Esophagus (tissue), 2 donors: ENCODE data around the gene DNAJB1. TPM values are rescaled to one million over a fixed set of nuclear protein-coding genes. Genes with fewer than 3 reads are reported as not detected.
"Not testable (repeated sequence)": the region's sequence is repeated elsewhere in the genome, so short reads cannot be mapped to it uniquely, and the experiment has no call there.

ENCODE experiments used
- H3K27ac ChIP-seq, 2 donors: one replicate each; pipeline ENCODE4 v1.5.1; 2013; ENCODE audit warnings: low read depth in 2 of 2, mild to moderate bottlenecking in 2 of 2, inconsistent platforms in 1 of 2, low read length in 1 of 2, moderate library complexity in 1 of 2
- H3K27me3 ChIP-seq, 2 donors: one replicate each; pipeline ENCODE4 v1.6.1; 2013; ENCODE audit warnings: low read length in 2 of 2, control low read depth in 1 of 2, mild to moderate bottlenecking in 1 of 2; ENCODE audit not compliant: insufficient read depth in 2 of 2, control insufficient read depth in 1 of 2
- H3K36me3 ChIP-seq, 2 donors: one replicate each; pipeline ENCODE4 v1.6.1; 2013; ENCODE audit warnings: low read length in 1 of 2; ENCODE audit not compliant: control insufficient read depth in 2 of 2, insufficient read depth in 2 of 2
- H3K4me1 ChIP-seq, 2 donors: one replicate each; pipeline ENCODE4 v1.6.1; 2013; ENCODE audit warnings: low read length in 1 of 2; ENCODE audit not compliant: control insufficient read depth in 2 of 2, insufficient read depth in 2 of 2
- H3K4me3 ChIP-seq, 2 donors: one replicate each; pipeline ENCODE4 v1.5.1; 2013; ENCODE audit warnings: low read length in 2 of 2, mild to moderate bottlenecking in 2 of 2, low read depth in 1 of 2, moderate library complexity in 1 of 2
- H3K9me3 ChIP-seq, 2 donors: one replicate each; pipeline ENCODE4 v1.6.1; 2013; ENCODE audit warnings: mild to moderate bottlenecking in 2 of 2, low read depth in 1 of 2, low read length in 1 of 2, moderate library complexity in 1 of 2; ENCODE audit not compliant: control insufficient read depth in 2 of 2, insufficient read depth in 1 of 2
- WGBS, 2 donors: extraction: QIAGEN DNeasy Blood & Tissue Kit; methylation state at CpG; one replicate each; pipeline ENCODE4 v1.1.7; 2013; 5-methylcytosine and 5-hydroxymethylcytosine counted together
- polyA plus RNA-seq, 2 donors: library from polyadenylated mRNA; stranded (reverse); fragments of 200-250 nt; gene quantifications; one replicate each; pipeline ENCODE4 v1.2.3, GENCODE V29; 2013
- donor health status: healthy with polysubstance abuse.
- donor health status: Bipolar disorder and iron deficiency.

The DNAJB1 gene
- 100 to 1,000 TPM; 249 to 309 TPM for polyA plus RNA-seq

GRCh38 chr19:14517840-14518505 is at the start of gene DNAJB1:
Gene DNAJB1 (minus strand): TSS chr19:14518397. CDS start chr19:14518349, 48 bp downstream.
- Histone ChIP-seq H3K4me3 (peak within 1 kb of the TSS; percentile 94 to 95), H3K27me3 (no peaks in the 10 kb centered on the region), H3K9me3 (no peaks in the 10 kb centered on the region), H3K4me1 (peaks cover 3 to 6% of the 10 kb centered on the region in 2 donors), H3K27ac (peak within 1 kb of the TSS; percentile 98 to 99), H3K36me3 (peaks cover 10 to 22% of the 10 kb centered on the region in 2 donors)
- WGBS, 2 donors: 0 to 1% methylated on average over 68 to 81 of the region's 82 CpGs

GRCh38 chr19:14567079-14567478 is 48.9 kb upstream of the DNAJB1 start:
- H3K4me3 ChIP-seq: no peak overlapping the region
- 75 to 82% methylated on average over 11 of the region's 11 CpGs for WGBS, 2 donors
- peaks cover 0 to 42% of the 10 kb centered on the region in 2 donors for H3K36me3 ChIP-seq
- H3K27ac ChIP-seq: peak overlapping the region in 1 of 2 donors; percentile 17
- peaks cover 0 to 24% of the 10 kb centered on the region in 2 donors for H3K4me1 ChIP-seq
- no peaks in the 10 kb centered on the region for H3K27me3 ChIP-seq
- no peaks in the 10 kb centered on the region for H3K9me3 ChIP-seq

DNA sequence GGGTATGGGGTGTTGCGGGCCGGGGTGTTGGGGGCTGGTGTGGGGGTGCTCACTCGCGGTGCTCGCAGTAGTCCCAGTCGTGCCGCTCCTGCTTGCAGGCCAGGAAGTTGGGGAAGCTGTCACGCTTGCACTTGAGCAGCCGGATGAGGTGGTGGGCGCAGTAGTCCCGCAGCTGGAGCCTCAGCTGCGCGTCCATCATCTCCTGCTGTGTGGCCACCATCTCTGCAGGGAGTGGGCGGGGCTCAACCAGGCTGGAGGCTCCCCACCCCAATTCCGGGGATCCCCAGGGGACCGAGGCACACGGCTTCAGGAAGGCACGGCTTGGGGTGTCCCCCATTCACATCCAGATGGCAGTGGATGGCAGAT is 48.5 kb upstream of the DNAJB1 start:
- Histone ChIP-seq H3K27ac (peak overlapping the region in 1 of 2 donors; percentile 17), H3K4me1 (peaks cover 0 to 27% of the 10 kb centered on the region in 2 donors), H3K27me3 (no peaks in the 10 kb centered on the region), H3K36me3 (peaks cover 0 to 42% of the 10 kb centered on the region in 2 donors), H3K4me3 (no peak overlapping the region), H3K9me3 (no peaks in the 10 kb centered on the region)
- WGBS, 2 donors: 72 to 74% methylated on average over 17 to 18 of the region's 18 CpGs

DNA sequence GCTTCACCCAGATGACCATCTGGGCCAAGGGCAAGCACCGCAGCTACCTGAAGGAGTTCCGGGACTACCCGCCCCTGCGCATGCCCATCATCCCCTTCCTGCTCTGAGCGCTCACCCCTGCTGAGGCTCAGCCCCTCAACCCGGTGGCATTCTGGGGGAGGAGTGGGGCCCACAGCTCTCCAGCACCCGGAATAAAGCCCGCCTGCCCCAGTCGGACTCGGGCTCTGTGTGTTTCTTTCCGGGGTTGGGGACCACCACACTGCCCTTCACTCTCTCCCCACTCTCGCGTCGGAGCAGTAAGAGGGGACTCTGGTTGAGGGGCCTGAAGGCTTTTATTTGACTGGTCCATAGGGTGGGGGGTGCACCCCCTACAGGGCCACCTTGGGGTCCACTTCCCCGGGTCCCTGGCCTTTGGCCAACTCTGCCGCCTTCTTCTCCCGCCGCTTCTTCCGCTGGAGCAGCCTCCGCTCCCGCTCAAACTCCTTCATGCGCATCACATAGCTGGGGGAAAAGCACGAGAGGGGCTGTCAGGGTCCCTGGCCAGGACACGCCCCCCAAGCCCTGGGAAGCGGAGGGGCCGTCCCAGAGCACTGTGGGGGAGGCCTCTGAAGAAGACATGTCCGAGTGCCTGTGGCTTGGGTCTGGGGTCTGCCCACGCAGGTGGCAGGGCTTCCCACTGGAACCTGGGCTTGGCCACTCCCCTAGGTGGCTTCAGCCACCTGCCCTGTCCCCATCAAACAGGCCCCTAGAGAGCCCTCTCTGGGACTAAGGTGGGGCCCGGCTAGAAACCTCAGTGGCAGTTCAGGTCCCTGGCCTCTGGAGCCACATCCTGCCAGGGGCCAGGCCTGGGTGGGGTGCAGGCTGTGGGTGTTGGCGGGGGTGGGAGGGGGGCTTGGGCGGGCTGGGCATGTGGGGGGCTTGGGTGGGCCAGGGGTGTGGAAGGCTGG is 47.8 kb upstream of the DNAJB1 start:
- peaks cover 4 to 27% of the 10 kb centered on the region in 2 donors for H3K4me1 ChIP-seq
- H3K36me3 ChIP-seq: peaks cover 0 to 42% of the 10 kb centered on the region in 2 donors
- WGBS, 2 donors: 83 to 84% methylated on average over 24 to 27 of the region's 31 CpGs
- H3K27ac ChIP-seq: peak overlapping the region in 1 of 2 donors; percentile 15
- no peaks in the 10 kb centered on the region for H3K27me3 ChIP-seq
- no peak overlapping the region for H3K4me3 ChIP-seq
- no peaks in the 10 kb centered on the region for H3K9me3 ChIP-seq

DNA sequence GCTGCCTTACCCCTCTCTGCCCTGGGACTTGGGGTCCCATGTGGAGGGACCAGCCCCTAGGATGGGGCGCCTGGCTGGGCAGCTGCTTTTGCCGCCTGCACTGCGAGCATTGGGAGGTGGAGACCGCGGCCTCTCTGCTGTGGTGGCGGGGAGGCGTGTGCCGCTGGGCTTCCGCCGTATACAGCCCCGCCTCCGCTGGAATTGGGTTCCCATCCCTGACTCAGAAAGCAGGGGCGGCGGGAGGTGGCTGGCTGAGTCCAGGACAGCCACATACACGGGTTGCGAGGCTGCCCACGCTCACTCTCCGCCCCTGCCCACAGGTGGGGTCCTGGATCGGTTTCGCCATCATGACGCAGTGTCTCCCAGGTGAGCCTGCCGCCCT is 47.1 kb upstream of the DNAJB1 start:
- peaks cover 0 to 42% of the 10 kb centered on the region in 2 donors for H3K36me3 ChIP-seq
- no peak overlapping the region for H3K27ac ChIP-seq
- 86 to 92% methylated on average over 22 of the region's 22 CpGs for WGBS, 2 donors
- no peaks in the 10 kb centered on the region for H3K9me3 ChIP-seq
- H3K27me3 ChIP-seq: no peaks in the 10 kb centered on the region
- peaks cover 5 to 28% of the 10 kb centered on the region in 2 donors for H3K4me1 ChIP-seq
- no peak overlapping the region for H3K4me3 ChIP-seq

GRCh38 chr19:14564652-14565297 is 46.6 kb upstream of the DNAJB1 start:
- H3K27me3 ChIP-seq, H3K9me3 ChIP-seq, H3K4me3 ChIP-seq: not testable (repeated sequence)
- H3K36me3 ChIP-seq: peaks cover 0 to 42% of the 10 kb centered on the region in 2 donors
- peaks cover 8 to 33% of the 10 kb centered on the region in 2 donors for H3K4me1 ChIP-seq
- H3K27ac ChIP-seq: peak overlapping the region; percentile 34 to 70
- WGBS, 2 donors: 78 to 80% methylated on average over 21 to 22 of the region's 22 CpGs

- Histone ChIP-seq H3K27ac (peak overlapping the region; percentile 40 to 91), H3K9me3 (no peaks in the 10 kb centered on the region), H3K4me3 (no peak overlapping the region), H3K4me1 (peaks cover 9 to 31% of the 10 kb centered on the region in 2 donors), H3K36me3 (peaks cover 0 to 39% of the 10 kb centered on the region in 2 donors), H3K27me3 (no peaks in the 10 kb centered on the region)
- WGBS, 2 donors: 63 to 65% methylated on average over 27 to 33 of the region's 33 CpGs
Observed at GRCh38 chr19:14563989-14564651, 45.9 kb upstream of the DNAJB1 start.

DNA sequence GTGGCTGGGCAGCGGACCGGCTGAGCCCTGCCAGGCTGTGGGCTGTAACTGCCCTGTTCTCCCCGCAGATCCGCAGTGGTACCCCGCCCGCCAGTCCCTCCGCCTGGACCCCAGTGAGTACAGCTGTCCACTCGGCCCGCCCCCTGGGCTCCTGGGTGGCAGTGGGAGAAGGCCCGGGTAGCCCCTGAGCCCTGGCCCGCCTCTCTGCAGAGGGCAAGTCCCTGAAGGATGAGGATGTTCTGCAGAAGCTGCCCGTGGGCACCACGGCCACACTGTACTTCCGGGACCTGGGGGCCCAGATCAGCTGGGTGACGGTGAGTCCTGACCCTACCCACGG is 45.4 kb upstream of the DNAJB1 start:
- Histone ChIP-seq H3K27me3 (no peaks in the 10 kb centered on the region), H3K4me1 (peaks cover 9 to 34% of the 10 kb centered on the region in 2 donors), H3K4me3 (no peak overlapping the region), H3K36me3 (peaks cover 0 to 40% of the 10 kb centered on the region in 2 donors), H3K27ac (peak overlapping the region; percentile 40 to 91), H3K9me3 (no peaks in the 10 kb centered on the region)
- WGBS, 2 donors: 78 to 88% methylated on average over 16 of the region's 16 CpGs
